Medulla oblongata (tissue), 1 donor: Measurements from ENCODE around the gene CDO1.
"Not testable (repeated sequence)": the region's sequence is repeated elsewhere in the genome, so short reads cannot be mapped to it uniquely, and the experiment has no call there.

Experiments
- DNase-seq: peaks from one replicate; pipeline ENCODE4 v3.0.0-alpha.2; 2015; ENCODE audit errors: extremely low spot score

The CDO1 gene

DNA sequence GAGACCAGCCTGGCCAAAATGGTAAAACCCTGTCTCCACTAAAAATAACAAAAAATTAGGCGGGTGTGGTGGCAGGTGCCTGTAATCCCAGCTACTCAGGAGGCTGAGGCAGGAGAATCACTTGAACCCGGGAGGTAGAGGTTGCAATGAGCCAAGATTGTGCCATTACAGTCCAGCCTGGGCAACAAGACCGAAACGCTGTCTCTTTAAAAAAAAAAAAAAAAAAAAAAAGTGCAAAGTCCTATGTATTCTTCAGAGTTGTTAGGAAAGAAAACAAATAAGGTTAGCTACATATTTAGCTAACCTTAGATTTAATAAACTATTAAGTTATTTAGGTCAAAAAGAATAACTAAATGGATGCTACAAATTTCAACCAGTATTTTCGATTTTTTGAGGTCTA is 13.5 kb upstream of the CDO1 start:
- no peak for DNase-seq

DNA sequence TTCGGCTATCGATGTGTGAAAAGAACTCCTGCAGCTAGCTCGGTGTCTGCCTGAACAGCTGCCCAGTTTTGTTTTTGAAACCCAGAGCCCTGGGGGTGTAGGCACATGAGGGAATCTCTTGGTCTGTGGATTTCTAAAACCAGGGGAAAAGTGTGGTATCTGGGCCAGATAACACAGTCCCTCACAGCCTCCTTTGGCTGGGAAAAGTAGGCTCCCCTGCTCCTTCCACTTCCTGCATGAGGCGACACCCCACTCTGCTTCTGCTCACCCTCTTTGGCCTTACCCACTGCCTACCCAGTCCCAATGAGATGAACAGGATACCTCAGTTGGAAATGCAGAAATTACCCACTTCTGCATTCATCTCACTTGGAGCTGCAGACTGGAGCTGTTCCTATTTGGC is 9.5 kb upstream of the CDO1 start:
- DNase-seq, result no peak

DNA sequence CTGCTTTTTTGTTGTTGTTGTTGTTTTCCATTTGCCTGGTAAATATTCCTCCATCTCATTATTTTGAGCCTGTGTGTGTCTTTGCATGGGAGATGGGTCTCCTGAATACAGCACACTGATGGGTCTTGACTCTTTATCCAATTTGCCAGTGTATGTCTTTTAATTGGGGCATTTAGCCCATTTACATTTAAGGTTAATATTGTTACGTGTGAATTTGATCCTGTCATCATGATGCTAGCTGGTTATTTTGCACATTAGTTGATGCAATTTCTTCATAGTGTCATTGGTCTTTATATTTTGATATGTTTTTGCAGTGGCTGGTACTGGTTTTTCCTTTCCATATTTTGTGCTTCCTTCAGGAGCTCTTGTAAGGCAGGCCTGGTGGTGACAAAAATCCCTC is 8.5 kb upstream of the CDO1 start:
- not testable (repeated sequence) for DNase-seq

DNA sequence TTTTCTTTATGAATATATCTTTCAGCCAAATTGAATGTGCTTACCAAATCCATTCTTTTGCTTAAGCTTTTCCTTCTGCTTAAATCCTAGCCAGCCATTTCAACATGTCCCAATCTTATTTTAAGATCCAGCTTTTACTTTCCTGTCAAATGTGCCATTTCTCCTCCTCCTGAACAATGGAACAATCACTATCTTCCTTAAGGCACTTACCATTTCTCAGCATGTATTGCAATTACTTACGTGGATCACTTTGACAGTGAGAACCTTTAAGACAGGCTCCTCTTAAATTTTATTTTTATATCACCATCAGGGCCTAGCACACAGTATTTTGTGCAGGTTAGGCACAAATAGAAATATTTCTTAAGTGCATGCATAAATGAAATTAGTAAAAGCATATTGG is 4.4 kb upstream of the CDO1 start:
- no peak for DNase-seq

DNA sequence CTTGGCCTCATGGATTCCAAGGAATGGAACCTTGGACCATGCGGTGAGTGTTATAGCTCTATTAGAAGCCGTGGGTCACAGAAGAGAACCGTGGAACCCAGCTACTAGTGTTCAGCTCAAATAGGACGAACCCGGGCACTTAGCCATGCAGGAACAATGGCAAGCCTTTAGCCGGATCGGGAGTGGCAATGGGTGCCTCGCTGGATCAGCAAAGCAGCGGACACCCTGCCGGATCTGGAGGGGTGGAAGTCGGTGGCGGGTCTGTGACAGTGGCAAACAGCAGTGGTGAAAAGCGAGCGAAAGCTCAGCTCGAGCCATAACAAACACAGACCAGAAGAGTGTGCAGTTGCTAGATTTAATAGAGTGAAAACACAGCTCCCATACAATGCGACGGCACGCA is 2.4 kb upstream of the CDO1 start:
- DNase-seq, result peak; percentile 33

DNA sequence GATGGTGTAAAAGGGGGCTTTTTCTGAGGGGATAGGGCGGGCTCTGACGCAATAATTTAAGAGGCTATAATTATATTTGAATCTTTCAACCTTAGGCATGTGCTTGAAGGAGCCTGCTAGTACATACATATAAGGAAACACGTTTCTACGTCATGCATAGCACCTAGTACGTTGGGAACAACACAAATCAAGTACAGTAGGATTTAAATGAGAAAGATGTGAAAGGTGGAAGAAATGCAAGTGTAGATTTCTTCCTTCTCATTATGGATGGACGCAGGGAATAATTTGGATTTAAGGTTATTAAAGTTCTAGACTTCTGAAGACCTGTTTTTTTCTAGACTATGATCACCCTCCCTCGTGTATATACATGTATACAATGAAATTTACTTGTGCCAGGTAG is 927 bp upstream of the CDO1 start:
- no peak for DNase-seq

DNA sequence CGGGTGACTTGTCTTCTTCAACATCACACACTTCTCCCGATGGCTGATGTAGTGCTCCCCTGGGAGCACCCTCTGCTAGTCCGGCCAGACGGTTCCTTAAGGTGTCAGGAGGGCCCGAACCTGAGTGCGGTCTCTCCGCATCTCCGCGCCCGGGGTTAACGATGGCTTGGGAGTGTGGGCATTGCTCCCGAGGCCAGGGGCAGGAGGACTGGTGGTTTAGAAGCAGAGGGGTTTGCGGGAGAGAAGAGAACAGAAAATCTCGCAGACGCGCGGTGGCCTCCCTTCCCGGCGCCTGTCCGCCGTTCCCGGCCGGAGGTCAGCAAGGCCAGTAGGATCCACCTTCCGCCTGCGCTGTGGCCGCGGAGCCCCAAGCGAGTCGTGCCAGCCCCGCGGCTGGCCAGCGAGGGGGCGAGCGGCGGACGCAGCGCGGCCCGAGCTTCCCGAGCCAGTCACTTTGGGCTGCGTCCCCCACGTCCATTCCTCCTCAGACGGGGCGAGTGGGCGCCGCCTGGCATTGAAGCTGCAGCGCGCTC is 700 bp downstream of the CDO1 start:
- peak; percentile 8 for DNase-seq

DNA sequence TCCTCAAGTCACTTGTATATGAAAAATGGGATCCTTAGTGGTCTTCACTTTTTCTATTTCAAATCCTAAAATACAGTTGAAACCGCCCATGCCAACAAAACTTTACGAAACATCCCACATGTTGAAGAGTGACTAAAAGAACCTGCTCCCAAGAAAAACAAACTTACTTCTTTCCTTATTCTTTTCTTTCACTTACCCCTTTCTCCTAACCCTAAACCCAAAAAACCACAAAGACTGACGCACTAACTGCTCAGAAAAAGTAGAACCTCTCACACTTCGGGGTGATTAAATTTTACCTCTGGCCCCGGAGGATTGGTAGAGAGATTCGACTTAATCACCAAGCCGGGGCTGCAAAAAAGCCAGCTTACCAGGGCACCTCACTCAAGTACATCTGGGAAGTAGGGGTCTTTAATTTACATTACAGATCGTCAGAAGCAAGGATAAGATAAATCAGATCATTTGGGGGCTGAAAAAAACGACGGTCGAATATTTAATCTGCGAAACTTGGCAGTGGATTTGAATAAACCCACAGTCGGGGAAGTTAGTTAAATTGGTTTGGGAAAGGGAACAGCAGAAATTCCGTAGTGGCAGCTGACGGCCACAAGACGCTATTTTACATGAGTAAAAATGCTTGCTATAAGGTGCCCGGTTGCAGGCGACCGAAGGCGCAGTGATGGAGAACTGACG is 1.3 kb downstream of the CDO1 start:
- DNase-seq, result no peak

DNA sequence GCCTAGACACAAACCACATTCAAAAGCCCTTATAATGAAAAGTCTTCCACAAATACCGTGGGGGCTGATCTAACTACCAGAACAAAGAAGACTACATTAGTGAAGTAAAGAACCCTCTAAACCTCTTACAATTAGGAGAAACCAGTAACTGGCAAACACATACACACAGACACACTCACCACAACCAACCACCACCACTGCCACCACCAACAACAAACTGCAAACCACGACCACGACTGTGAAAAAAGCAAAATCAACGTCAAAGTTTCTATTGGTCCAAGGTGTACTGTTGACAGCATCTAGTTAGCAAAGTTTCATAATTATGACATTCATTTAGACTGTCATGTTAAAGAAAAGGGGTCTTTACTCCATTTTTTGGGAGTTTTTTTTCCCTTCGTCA is 2.7 kb downstream of the CDO1 start:
- no peak for DNase-seq

DNA sequence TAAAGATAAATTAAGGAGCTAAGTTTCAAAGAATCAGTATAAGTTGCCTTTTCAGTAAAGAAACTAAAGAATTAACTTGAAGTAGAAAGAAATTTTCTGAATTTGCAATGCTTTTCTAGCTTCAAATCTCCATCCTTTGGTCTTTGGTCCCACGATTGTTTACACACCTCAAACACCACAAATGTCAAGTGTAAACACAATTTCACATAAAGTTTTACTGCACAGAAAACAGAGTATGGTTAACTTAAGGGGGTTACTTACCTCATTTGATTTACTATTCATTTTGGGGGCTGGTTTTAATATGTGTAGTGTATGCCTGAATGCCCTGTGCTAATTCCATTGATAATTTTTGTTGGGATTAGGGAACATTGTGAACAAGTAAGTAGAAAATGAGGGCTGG is 4.1 kb downstream of the CDO1 start:
- DNase-seq, result no peak

DNA sequence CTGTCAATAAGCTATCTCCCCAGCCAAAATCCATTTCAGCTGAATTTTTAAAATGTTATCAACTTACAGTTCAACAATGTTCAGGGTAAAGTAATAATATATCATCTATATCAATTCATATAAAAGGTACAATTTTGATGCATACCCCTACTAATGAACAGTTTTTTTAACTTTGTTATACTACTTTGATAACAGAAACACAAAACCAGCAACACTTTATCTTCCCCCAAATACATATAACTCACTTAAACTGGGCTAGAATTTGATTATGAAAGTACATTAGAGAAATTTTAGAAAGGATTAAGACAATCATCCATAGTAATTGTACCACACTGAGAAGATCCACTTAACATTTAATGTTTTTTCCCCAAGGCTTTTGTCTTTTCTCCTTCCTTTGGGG is 5.1 kb downstream of the CDO1 start:
- no peak for DNase-seq

DNA sequence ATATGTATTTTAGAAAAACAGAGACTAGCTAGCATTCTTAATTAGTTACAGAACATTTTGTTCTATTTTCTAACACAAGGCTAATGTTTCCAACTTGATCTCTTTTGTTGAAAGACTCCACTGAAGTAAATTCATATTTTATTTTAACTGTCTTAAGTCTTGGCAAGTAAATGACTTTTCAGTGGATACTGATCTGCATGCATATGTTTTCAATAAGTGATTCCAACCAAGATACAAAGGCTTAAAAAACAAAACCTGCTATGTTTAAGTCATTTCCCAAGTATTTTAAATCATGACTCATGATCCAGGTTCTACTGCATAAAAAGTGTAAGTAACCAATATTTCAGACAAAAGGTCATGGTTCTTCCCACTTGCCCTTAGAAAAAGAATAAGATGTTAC is 5.7 kb downstream of the CDO1 start:
- DNase-seq, result no peak

DNA sequence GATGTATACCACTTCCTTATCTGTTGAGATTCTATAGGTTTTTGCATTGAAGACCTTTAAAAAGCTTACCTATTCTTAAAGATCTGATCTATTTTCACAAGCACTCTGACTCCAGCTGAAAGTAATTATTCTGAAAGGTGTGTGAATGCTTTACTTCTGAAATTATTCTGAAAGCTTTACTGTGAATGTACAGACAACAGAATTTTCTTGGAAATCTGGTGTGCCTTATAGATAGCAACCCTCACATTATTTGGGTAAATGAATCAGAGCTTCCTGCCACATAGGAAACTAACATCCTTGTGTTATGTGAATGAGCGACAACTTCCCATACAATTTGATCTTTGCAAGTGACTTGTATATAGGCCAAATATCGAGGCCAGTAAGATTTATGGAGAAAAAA is 6.5 kb downstream of the CDO1 start:
- DNase-seq, result no peak

DNA sequence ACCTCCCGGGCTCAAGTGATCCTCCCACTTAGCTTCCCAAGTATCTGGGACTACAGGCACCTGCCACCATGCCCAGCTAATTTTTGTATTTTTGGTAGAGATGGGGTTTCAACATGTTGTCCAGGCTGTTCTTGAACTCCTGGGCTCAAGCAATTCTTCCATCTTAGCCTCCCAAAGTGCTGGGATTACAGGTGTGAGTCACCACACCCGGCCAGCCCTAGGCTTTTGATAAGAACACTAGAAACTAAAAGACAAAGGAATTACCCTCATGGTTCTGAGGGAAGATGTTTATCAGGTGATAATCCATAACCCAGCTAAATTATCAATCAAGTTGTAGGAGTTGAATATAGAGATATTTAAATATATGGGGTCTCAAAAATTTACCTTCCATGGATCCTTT is 8.4 kb downstream of the CDO1 start:
- DNase-seq, result not testable (repeated sequence)

DNA sequence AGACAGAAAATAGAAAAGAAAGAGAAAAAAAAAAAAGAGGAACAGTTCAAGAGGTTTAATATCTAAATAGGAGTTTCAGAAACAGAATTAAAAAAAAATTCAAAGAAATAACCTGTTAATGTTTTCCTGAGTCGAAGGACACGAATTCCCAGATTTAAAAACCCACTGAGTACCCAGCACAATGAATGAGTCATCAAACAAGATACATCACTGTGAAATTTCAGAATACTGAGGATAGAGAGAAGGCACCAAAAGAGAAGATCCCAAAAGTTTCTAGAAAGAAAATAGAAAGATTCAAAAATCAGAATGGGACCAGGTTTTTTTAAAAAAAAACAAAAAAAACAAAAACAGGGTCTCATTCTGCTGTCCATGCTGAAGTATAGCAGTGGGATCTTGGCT is 8.8 kb downstream of the CDO1 start:
- no peak for DNase-seq

DNA sequence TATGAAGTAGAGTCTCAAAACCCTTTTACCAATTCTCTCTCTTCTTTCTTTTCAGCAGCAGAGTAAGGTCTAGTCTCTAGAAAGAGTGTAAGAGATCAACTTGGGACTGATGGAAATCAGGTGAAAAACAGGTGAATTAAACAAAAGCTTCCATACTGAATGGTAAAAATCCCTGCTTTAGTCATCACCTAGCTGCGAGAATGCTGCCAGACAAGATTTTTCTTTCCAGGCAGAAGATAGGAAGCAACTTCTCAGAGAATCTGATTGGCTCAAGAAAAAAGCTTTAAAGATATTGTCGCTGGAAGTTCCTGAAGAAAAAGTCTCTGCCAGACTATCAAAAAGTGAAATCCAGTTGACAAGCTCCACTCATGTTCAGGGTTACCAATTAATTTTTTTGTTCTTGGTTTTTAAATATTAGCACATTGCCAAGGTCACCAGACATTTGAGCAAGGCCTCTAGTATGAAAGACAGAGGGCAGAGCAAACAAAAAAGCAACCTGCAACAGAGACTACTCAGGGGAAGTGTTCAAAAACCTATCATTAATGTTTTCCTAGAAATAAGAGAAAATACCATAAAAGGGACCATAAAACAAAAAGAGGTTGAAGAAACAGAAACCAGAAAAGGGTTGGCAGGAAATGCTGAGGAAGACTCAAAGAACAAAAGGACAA is 9.3 kb downstream of the CDO1 start:
- no peak for DNase-seq

DNA sequence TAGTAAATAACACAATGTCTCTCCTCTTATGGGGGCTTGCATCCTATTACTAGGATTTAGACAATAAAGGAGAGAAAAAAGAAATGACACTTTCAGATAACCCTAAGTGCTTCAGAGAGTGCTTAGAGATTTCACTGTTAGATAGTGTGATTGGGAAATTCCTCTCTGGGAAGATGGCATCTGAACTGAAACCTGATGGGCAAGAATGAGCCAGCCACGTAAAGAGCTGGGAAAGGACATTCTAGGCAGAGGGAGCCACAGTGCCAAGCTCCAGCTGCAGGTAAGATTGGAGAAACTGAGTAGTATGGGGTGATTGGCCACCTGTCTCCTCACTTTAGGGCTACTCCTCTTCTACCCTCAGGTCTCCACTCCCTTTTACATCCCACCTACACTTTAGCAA is 14.5 kb downstream of the CDO1 start:
- no peak for DNase-seq

DNA sequence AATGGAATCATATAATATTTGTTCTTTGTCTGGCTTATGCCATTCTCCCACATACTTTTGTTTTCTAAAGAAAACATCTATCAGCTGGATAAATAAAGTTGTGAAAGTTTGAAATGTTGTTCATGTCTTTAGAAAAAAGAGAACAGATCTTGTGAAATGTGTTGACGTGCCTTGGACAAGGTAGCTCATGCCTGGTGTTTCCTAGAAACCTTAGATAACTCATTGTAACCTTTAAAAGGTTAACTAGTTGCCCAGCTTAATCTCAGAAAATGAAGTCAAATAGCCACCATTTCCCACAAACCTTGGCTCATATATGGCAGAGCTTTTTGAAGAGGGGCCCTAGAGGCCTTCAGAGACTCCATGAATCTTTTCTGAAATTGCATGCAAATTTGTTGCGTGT is 15.3 kb downstream of the CDO1 start:
- no peak for DNase-seq

DNA sequence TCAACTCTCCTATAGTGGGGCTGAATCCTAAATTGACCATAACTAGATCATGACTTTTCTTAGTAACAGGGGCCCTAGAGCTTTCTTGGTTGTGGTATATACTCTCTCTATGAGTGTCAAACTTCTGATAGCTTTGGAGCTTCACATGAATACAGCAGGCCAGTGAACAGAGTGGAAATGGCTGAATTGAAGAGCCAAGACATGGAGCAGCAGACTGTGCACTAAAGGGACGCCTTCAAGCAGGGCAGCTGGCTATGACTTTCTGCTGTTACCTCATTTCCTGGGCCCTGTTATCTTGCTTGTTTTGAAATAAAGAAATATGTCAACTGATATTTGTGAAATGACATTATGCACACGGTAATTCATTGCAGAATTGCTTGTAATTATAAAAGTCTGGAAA is 16.4 kb downstream of the CDO1 start:
- DNase-seq, result no peak

DNA sequence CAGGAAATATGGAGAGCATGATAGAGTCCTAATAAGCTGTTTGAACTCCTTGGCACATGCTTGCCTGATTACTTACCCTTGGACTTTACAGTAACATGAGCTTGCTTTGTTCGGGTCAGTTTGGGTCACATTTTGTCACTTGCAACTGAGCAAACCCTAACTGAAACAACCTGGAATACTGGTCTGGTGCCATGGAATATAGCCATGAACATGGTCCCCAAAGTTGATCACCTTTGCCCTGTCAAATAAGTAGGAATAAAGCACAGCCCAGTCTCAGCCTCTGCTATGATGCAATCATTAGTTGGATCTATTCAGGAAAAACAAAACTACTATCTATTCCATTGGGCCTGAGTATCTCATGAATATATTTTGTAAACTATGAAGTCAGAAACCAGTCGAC is 18.2 kb downstream of the CDO1 start:
- no peak for DNase-seq

DNA sequence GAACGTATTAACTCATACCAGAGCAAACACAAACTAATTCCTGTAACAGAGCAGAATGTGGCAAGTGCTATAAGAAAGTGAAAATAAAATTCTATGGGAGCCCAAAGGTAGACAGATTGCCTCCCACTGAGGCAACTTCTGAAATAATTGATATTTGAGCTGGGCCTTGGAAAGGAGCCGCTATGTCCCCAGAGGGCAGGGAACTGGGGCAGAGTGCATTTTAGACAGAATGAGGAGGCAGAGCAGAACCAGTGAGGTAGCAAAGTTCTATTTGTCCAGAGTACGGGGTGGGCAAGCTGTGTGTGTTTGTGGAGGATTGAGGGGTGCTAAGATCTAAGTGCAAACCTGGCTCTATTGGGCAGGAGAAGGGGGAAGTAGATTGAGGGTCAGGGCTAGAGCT is 19.8 kb downstream of the CDO1 start:
- DNase-seq, result no peak

DNA sequence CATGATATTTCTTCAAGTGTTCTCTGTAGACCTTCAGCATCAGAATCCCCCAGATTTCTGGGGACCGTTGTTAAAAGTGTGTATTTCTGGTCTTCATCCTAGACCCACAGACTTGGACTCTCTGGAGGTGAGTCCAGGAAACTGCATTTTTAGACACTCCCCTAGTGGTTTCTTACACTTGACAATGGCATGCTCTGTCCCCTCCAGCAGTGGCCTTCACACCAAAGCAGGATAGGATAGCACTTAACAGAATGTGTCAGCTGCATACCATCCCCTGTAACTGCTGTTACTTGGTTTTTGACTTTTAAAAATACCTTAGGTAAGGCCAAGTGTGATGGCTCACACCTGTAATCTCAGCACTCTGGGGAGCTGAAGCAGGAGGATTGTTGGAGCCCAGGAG is 20.8 kb downstream of the CDO1 start:
- no peak for DNase-seq

DNA sequence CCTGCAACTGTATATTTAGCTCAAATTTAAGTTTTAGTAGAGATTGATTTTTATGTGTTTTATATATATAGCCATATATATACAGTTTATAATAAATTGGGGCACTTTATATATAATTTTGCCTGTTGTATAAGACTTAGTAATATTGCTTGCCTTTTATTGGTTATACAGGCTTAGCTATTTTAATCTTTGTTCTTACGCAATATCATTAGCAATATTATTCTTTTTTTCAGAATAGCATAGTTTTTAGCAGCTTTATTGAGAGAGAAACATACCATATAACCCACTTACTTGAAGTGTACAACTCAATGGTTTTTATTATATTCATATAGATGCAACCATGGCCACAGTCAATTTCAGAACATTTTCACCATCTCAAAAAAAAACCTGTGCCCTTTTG is 28.0 kb downstream of the CDO1 start:
- no peak for DNase-seq

DNA sequence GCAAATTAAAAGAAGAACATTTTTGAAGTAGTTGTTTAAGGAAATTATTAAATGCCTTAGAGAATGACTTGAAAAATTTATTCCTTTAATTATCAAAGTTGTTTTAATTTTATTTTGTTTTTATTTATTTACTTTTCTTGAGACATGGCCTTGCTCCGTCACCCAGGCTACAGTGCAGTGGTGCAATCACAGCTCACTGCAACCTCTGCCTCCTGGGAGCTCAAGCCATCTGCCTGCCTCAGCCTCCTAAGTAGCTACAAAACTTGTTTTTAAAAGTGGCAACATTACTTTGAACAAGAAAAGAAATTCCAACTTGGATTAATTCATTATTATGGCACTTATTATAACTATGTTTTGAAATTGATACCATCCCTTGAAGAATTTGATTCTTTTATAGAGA is 29.0 kb downstream of the CDO1 start:
- no peak for DNase-seq
